ENCODE measurements around the gene EFCAB6.
A peak's percentile ranks its signal among the peaks of the same experiment; 100 is the strongest.

Gene EFCAB6

DNA sequence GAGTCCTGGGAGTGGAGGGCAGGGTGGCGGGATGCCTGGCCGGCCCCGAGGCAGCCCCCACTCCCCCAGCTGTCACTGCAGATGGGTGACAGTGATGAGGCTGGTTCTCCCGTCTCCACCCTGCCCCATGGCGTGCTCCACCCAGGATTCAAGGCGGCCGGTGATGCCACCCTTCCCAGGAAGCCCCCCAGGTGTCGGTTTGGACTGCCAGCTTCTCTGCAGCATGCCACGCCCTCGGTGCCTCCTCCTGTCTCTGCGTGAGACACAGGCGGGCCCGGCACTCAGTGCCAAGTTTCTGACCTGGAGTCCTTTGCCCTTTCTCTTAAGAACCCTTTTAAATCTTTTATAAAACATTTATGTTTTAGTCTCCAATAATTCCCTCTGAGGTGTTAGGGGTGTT, 328.8 kb downstream of the EFCAB6 start:
- Histone ChIP-seq H2AFZ (ENCODE audit: low read length) (no peak overlapping the region), H3K4ac (ENCODE audit: low read length) (no peak overlapping the region), H4K91ac (ENCODE audit: low read depth, low read length, poor library complexity) (no peak overlapping the region), H3K27ac (replicated peaks; ENCODE audit: low read length) (no peak overlapping the region), H2BK120ac (ENCODE audit: low read depth, low read length) (no peak overlapping the region), H2BK15ac (ENCODE audit: low read length) (no peak overlapping the region), H4K8ac (ENCODE audit: low read depth, low read length) (no peak overlapping the region), H3K14ac (ENCODE audit: low read length) (no peak overlapping the region), H3K23ac (ENCODE audit: low read depth, low read length, poor library complexity) (peak overlapping the region; percentile 10), H3K9me3 (replicated peaks in 1 of 2; ENCODE audit: control insufficient read depth in 2 of 2, insufficient read depth in 1 of 2, low read depth in 1 of 2, low read length in 2 of 2) (peaks cover 0 to 2% of the 10 kb centered on the region in 2 donors), H3K4me3 (ENCODE audit: low read length in 2 of 2) (no peak overlapping the region), H3K27me3 (ENCODE audit: control insufficient read depth in 3 of 3, insufficient read depth in 3 of 3, low read depth in 1 of 3, low read length in 3 of 3) (peaks cover 0 to 19% (median 0%) of the 10 kb centered on the region in 3 experiments), H2AK5ac (ENCODE audit: low read depth, low read length) (no peak overlapping the region), H2BK12ac (ENCODE audit: low read length) (no peak overlapping the region), H3K4me2 (ENCODE audit: insufficient read depth, low read length, poor library complexity, severe bottlenecking) (no peak overlapping the region), H2BK5ac (ENCODE audit: low read length) (no peak overlapping the region), H3K79me1 (ENCODE audit: low read depth, low read length) (peaks cover 6% of the 10 kb centered on the region), H3K4me1 (ENCODE audit: control insufficient read depth in 2 of 2, insufficient read depth in 1 of 2, low read depth in 1 of 2, low read length in 2 of 2) (peaks cover 0 to 16% of the 10 kb centered on the region in 2 donors), H3K36me3 (replicated peaks in 1 of 2; ENCODE audit: control insufficient read depth in 2 of 2, insufficient read depth in 2 of 2, low read length in 2 of 2) (peaks cover 0 to 12% of the 10 kb centered on the region in 2 donors), H3K9ac (ENCODE audit: low read depth, low read length, poor library complexity) (no peak overlapping the region), H3K18ac (ENCODE audit: low read length) (no peak overlapping the region)
- no peak for DNase-seq (ENCODE audit: low spot score)
- WGBS, 2 donors (ENCODE audit: extremely low coverage in 2 of 2, insufficient read length in 2 of 2, insufficient replicate concordance in 1 of 2) = no CpG with 5 or more reads among the region's 13 CpGs

GRCh38 chr22:43482318-43482625, 329.8 kb downstream of the EFCAB6 start:
- Histone ChIP-seq H4K91ac (ENCODE audit: low read depth, low read length, poor library complexity) (no peak overlapping the region), H3K23ac (ENCODE audit: low read depth, low read length, poor library complexity) (peak overlapping the region; percentile 47), H3K9ac (ENCODE audit: low read depth, low read length, poor library complexity) (no peak overlapping the region), H2AK5ac (ENCODE audit: low read depth, low read length) (no peak overlapping the region), H3K9me3 (replicated peaks in 1 of 2; ENCODE audit: control insufficient read depth in 2 of 2, insufficient read depth in 1 of 2, low read depth in 1 of 2, low read length in 2 of 2) (peaks cover 0 to 2% of the 10 kb centered on the region in 2 donors), H3K4me1 (ENCODE audit: control insufficient read depth in 2 of 2, insufficient read depth in 1 of 2, low read depth in 1 of 2, low read length in 2 of 2) (peaks cover 0 to 8% of the 10 kb centered on the region in 2 donors), H3K79me1 (ENCODE audit: low read depth, low read length) (peaks cover 2% of the 10 kb centered on the region), H3K27me3 (ENCODE audit: control insufficient read depth in 3 of 3, insufficient read depth in 3 of 3, low read depth in 1 of 3, low read length in 3 of 3) (peaks cover 0 to 18% (median 0%) of the 10 kb centered on the region in 3 experiments), H3K18ac (ENCODE audit: low read length) (no peak overlapping the region), H2AFZ (ENCODE audit: low read length) (no peak overlapping the region), H2BK5ac (ENCODE audit: low read length) (no peak overlapping the region), H3K4me3 (ENCODE audit: low read length in 2 of 2) (no peak overlapping the region), H2BK120ac (ENCODE audit: low read depth, low read length) (no peak overlapping the region), H3K36me3 (replicated peaks in 1 of 2; ENCODE audit: control insufficient read depth in 2 of 2, insufficient read depth in 2 of 2, low read length in 2 of 2) (peaks cover 0 to 12% of the 10 kb centered on the region in 2 donors), H2BK12ac (ENCODE audit: low read length) (no peak overlapping the region), H3K4ac (ENCODE audit: low read length) (no peak overlapping the region), H2BK15ac (ENCODE audit: low read length) (no peak overlapping the region), H3K4me2 (ENCODE audit: insufficient read depth, low read length, poor library complexity, severe bottlenecking) (no peak overlapping the region), H4K8ac (ENCODE audit: low read depth, low read length) (no peak overlapping the region), H3K14ac (ENCODE audit: low read length) (no peak overlapping the region), H3K27ac (replicated peaks; ENCODE audit: low read length) (no peak overlapping the region)
- WGBS, 2 donors (ENCODE audit: extremely low coverage in 2 of 2, insufficient read length in 2 of 2, insufficient replicate concordance in 1 of 2) = no CpG with 5 or more reads among the region's 8 CpGs
- no peak for DNase-seq (ENCODE audit: low spot score)

- Histone ChIP-seq H3K9me3 (replicated peaks in 1 of 2; ENCODE audit: control insufficient read depth in 2 of 2, insufficient read depth in 1 of 2, low read depth in 1 of 2, low read length in 2 of 2) (peaks cover 0 to 2% of the 10 kb centered on the region in 2 donors), H3K4me3 (ENCODE audit: low read length in 2 of 2) (no peak overlapping the region), H3K4me2 (ENCODE audit: insufficient read depth, low read length, poor library complexity, severe bottlenecking) (no peak overlapping the region), H3K4ac (ENCODE audit: low read length) (no peak overlapping the region), H2AK5ac (ENCODE audit: low read depth, low read length) (no peak overlapping the region), H2BK15ac (ENCODE audit: low read length) (no peak overlapping the region), H2AFZ (ENCODE audit: low read length) (no peak overlapping the region), H2BK12ac (ENCODE audit: low read length) (no peak overlapping the region), H3K27ac (replicated peaks; ENCODE audit: low read length) (no peak overlapping the region), H3K23ac (ENCODE audit: low read depth, low read length, poor library complexity) (no peak overlapping the region), H3K79me1 (ENCODE audit: low read depth, low read length) (no peaks in the 10 kb centered on the region), H2BK5ac (ENCODE audit: low read length) (no peak overlapping the region), H2BK120ac (ENCODE audit: low read depth, low read length) (no peak overlapping the region), H3K4me1 (ENCODE audit: control insufficient read depth in 2 of 2, insufficient read depth in 1 of 2, low read depth in 1 of 2, low read length in 2 of 2) (peaks cover 0 to 8% of the 10 kb centered on the region in 2 donors), H3K27me3 (ENCODE audit: control insufficient read depth in 3 of 3, insufficient read depth in 3 of 3, low read depth in 1 of 3, low read length in 3 of 3) (peaks cover 0 to 13% (median 0%) of the 10 kb centered on the region in 3 experiments), H3K9ac (ENCODE audit: low read depth, low read length, poor library complexity) (no peak overlapping the region), H3K18ac (ENCODE audit: low read length) (peak overlapping the region; percentile 69), H3K14ac (ENCODE audit: low read length) (no peak overlapping the region), H3K36me3 (replicated peaks in 1 of 2; ENCODE audit: control insufficient read depth in 2 of 2, insufficient read depth in 2 of 2, low read length in 2 of 2) (peaks cover 0 to 12% of the 10 kb centered on the region in 2 donors), H4K8ac (ENCODE audit: low read depth, low read length) (no peak overlapping the region), H4K91ac (ENCODE audit: low read depth, low read length, poor library complexity) (no peak overlapping the region)
- no peak for DNase-seq (ENCODE audit: low spot score)
- no CpG with 5 or more reads among the region's 18 CpGs for WGBS, 2 donors (ENCODE audit: extremely low coverage in 2 of 2, insufficient read length in 2 of 2, insufficient replicate concordance in 1 of 2)
These were observed 330.4 kb downstream of the EFCAB6 start for GRCh38 chr22:43481568-43482317.

- no peak overlapping the region for H3K14ac ChIP-seq (ENCODE audit: low read length)
- H3K18ac ChIP-seq (ENCODE audit: low read length) = peak overlapping the region; percentile 20
- H2BK12ac ChIP-seq (ENCODE audit: low read length) = no peak overlapping the region
- no peak overlapping the region for H3K23ac ChIP-seq (ENCODE audit: low read depth, low read length, poor library complexity)
- no peak overlapping the region for H2AFZ ChIP-seq (ENCODE audit: low read length)
- no peak overlapping the region for H3K9ac ChIP-seq (ENCODE audit: low read depth, low read length, poor library complexity)
- H3K79me1 ChIP-seq (ENCODE audit: low read depth, low read length) = peaks cover 4% of the 10 kb centered on the region
- peaks cover 0 to 8% of the 10 kb centered on the region in 2 donors for H3K4me1 ChIP-seq (ENCODE audit: control insufficient read depth in 2 of 2, insufficient read depth in 1 of 2, low read depth in 1 of 2, low read length in 2 of 2)
- H3K4me2 ChIP-seq (ENCODE audit: insufficient read depth, low read length, poor library complexity, severe bottlenecking) = no peak overlapping the region
- no peak overlapping the region for H2BK15ac ChIP-seq (ENCODE audit: low read length)
- WGBS, 2 donors (ENCODE audit: extremely low coverage in 2 of 2, insufficient read length in 2 of 2, insufficient replicate concordance in 1 of 2) = no CpG with 5 or more reads among the region's 7 CpGs
- no peak overlapping the region for H3K4ac ChIP-seq (ENCODE audit: low read length)
- H2AK5ac ChIP-seq (ENCODE audit: low read depth, low read length) = no peak overlapping the region
- H3K27ac ChIP-seq (replicated peaks; ENCODE audit: low read length) = no peak overlapping the region
- DNase-seq (ENCODE audit: low spot score) = no peak
- H2BK120ac ChIP-seq (ENCODE audit: low read depth, low read length) = no peak overlapping the region
- no peak overlapping the region for H4K8ac ChIP-seq (ENCODE audit: low read depth, low read length)
- no peak overlapping the region for H4K91ac ChIP-seq (ENCODE audit: low read depth, low read length, poor library complexity)
- H3K27me3 ChIP-seq (ENCODE audit: control insufficient read depth in 3 of 3, insufficient read depth in 3 of 3, low read depth in 1 of 3, low read length in 3 of 3) = peaks cover 0 to 12% (median 0%) of the 10 kb centered on the region in 3 experiments
- H3K4me3 ChIP-seq (ENCODE audit: low read length in 2 of 2) = no peak overlapping the region
- H3K9me3 ChIP-seq (replicated peaks in 1 of 2; ENCODE audit: control insufficient read depth in 2 of 2, insufficient read depth in 1 of 2, low read depth in 1 of 2, low read length in 2 of 2) = no peaks in the 10 kb centered on the region
- no peak overlapping the region for H2BK5ac ChIP-seq (ENCODE audit: low read length)
- peaks cover 0 to 3% of the 10 kb centered on the region in 2 donors for H3K36me3 ChIP-seq (replicated peaks in 1 of 2; ENCODE audit: control insufficient read depth in 2 of 2, insufficient read depth in 2 of 2, low read length in 2 of 2)
These were observed 332.1 kb downstream of the EFCAB6 start for GRCh38 chr22:43479962-43480361.

Data from neuronal stem cell (in vitro differentiated cells).